Upper lobe of left lung (tissue), 6 donors: ENCODE data around the gene UGDH. TPM values are rescaled to one million over a fixed set of nuclear protein-coding genes. Genes with fewer than 3 reads are reported as not detected.

ENCODE experiments used
- ATAC-seq, 2 donors: fragments of 200-7000 bp; cut with Tn5 transposase; one replicate each; pipeline ENCODE4 v1.9.1; 2022; ENCODE audit warnings: mild to moderate bottlenecking in 2 of 2, moderate library complexity in 2 of 2; ENCODE audit not compliant: low FRiP score in 2 of 2
- DNase-seq, 2 donors: peaks; one replicate each; pipeline ENCODE4 v3.0.0-alpha.2; 2019 to 2020
- H3K27ac ChIP-seq, 4 donors: fragments of 200-600 bp; sonication (generic); one replicate each; pipeline ENCODE4 v1.5.1; 2016 to 2019
- H3K27me3 ChIP-seq, 4 donors: fragments of 200-600 bp; sonication (generic); one replicate each; pipeline ENCODE4 v1.5.1; 2017 to 2019
- H3K36me3 ChIP-seq, 4 donors: fragments of 200-600 bp; sonication (generic); one replicate each; pipeline ENCODE4 v1.5.1; 2016 to 2019
- H3K4me1 ChIP-seq, 4 donors: fragments of 200-600 bp; sonication (generic); one replicate each; pipeline ENCODE4 v1.5.1; 2018 to 2019
- H3K4me3 ChIP-seq, 4 donors: fragments of 200-600 bp; sonication (generic); one replicate each; pipeline ENCODE4 v1.5.1; 2017 to 2019; ENCODE audit warnings: mild to moderate bottlenecking in 2 of 4, moderate library complexity in 1 of 4
- H3K9me3 ChIP-seq, 4 donors: fragments of 200-600 bp; sonication (generic); one replicate each; pipeline ENCODE4 v1.5.1; 2018 to 2019
- CTCF ChIP-seq, 6 experiments: fragments of 450-650 bp in 4 of 6; fragments of 200-600 bp in 2 of 6; sonication (generic) in 2 of 6; IDR thresholded peaks; one replicate each; pipeline ENCODE4 v1.5.1; 2016 to 2019; ENCODE audit warnings: antibody characterized with exemption in 6 of 6
- EP300 ChIP-seq, 4 donors: sonication (generic); formaldehyde crosslinking; IDR thresholded peaks; one replicate each; pipeline ENCODE4 v1.5.1; 2017; ENCODE audit warnings: antibody characterized with exemption in 4 of 4, control low read depth in 2 of 4
- POLR2A ChIP-seq, 4 donors: fragments of 450-650 bp; IDR thresholded peaks; one replicate each; pipeline ENCODE4 v1.5.1; 2016 to 2017; ENCODE audit warnings: antibody characterized with exemption in 4 of 4, mild to moderate bottlenecking in 2 of 4
- POLR2AphosphoS5 ChIP-seq, 2 donors: sonication (generic); formaldehyde crosslinking; IDR thresholded peaks; one replicate each; pipeline ENCODE4 v1.5.1; 2017; ENCODE audit warnings: antibody characterized with exemption in 2 of 2
- WGBS, 2 donors: methylation state at CpG; one replicate each; pipeline ENCODE4 v1.1.5; 2017 to 2018; 5-methylcytosine and 5-hydroxymethylcytosine counted together
- total RNA-seq, 6 donors: library from RNA; depleted of rRNA in 4 of 6; stranded (reverse); fragments of >200 nt in 4 of 6; gene quantifications; one replicate each; pipeline versions ENCODE4 v1.1.0 to v1.2.1, GENCODE V29; 2016 to 2021
- donor health status: DM: no; HTN: no; CAD: no; lungs with moderate emphysema.
- donor health status: DM: no; HTN: yes; CAD: no; lungs with severe emphysema.

The UGDH gene
- total RNA-seq, 6 donors from 2014 or later, result 30.9 to 115 (median 56.9) TPM

DNA sequence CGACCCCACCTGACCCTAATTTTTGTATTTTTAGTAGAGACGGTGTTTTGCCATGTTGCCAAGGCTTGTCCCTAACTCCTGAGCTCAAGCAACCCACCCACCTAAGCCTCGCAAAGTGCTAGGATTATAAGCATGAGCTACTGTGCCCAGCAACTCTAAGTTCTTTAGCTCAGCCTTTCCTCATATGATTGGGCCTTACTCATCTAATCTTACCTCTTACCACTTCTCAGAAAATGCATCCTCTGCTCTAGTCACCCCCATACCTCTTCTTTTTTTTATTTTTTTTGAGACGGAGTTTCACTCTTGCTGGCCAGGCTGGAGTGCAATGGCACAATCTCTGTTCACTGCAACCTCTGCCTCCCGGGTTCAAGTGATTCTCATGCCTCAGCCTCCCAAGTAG is 35.6 kb upstream of the UGDH start:
- Histone ChIP-seq H3K27me3 (no peaks in the 10 kb centered on the region), H3K9me3 (no peaks in the 10 kb centered on the region), H3K27ac (no peak overlapping the region), H3K4me3 (no peak overlapping the region), H3K36me3 (peaks cover 0 to 8% (median 0%) of the 10 kb centered on the region in 4 donors), H3K4me1 (peaks cover 0 to 9% (median 0%) of the 10 kb centered on the region in 4 donors)
- TF ChIP-seq CTCF (IDR thresholded peaks at IDR 0.05) (no peak), POLR2A (IDR thresholded peaks at IDR 0.05) (no peak), EP300 (IDR thresholded peaks at IDR 0.05) (no peak), POLR2AphosphoS5 (IDR thresholded peaks at IDR 0.05) (no peak)
- DNase-seq (no peak), ATAC-seq (no peak)
- 92 to 97% methylated on average over 5 of the region's 5 CpGs for WGBS, 2 donors

DNA sequence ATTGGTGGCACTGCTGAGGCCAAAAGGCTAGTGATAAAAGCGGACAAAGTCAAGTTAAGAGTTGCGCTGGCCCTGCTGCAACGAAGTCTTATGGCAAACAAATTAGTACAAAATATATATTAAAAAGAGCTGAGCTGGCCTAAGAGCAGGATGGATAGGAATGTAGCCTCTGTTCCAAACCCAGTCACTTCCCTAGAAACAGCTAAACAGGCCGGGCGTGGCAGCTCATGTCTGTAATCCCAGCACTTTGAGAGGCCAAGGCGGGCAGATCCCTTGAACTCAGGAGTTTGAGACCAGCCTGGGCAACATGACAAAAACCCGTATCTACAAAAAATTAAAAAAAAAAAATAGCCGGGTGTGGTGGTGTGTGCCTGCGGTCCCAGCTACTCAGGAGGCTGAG is 32.4 kb upstream of the UGDH start:
- no peak for DNase-seq
- WGBS, 2 donors, result 83 to 84% methylated on average over 9 of the region's 9 CpGs

DNA sequence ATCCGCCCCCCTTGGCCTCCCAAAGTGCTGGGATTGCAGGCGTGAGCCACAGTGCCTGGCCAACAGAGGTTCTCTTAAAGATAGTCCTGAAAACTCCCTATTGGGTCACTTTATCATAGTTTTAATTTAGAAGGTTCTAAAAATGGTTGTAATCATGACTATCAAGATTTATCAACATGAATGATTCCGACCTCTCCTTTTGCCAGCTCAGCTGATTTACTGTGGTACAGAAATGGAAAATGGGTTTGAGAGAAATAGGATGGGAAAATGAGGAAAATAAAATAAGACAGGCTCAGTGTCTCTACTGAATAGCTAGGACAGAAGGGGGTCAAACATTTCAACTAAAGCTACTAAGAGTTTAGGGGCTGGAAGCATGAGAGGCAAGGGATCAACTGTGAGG is 28.2 kb upstream of the UGDH start:
- TF ChIP-seq EP300 (IDR thresholded peaks at IDR 0.05) (no peak), CTCF (IDR thresholded peaks at IDR 0.05) (no peak), POLR2AphosphoS5 (IDR thresholded peaks at IDR 0.05) (no peak), POLR2A (IDR thresholded peaks at IDR 0.05) (no peak)
- H3K4me3 ChIP-seq, result no peak overlapping the region
- H3K4me1 ChIP-seq, result peaks cover 0 to 10% (median 0%) of the 10 kb centered on the region in 4 donors
- H3K9me3 ChIP-seq, result no peaks in the 10 kb centered on the region
- H3K36me3 ChIP-seq, result peaks cover 0 to 43% (median 12%) of the 10 kb centered on the region in 4 donors
- DNase-seq (no peak), ATAC-seq (no peak)
- H3K27me3 ChIP-seq, result no peaks in the 10 kb centered on the region
- 97 to 98% methylated on average over 3 of the region's 3 CpGs for WGBS, 2 donors
- H3K27ac ChIP-seq, result no peak overlapping the region

More for the DNA sequence above, 32.4 kb upstream of the UGDH start:
- H3K4me1 ChIP-seq, result peaks cover 0 to 10% (median 0%) of the 10 kb centered on the region in 4 donors
- peak overlapping the region in 2 of 4 donors; percentile 11 to 35 for H3K27ac ChIP-seq
- ATAC-seq, result peak in 1 of 2 donors; percentile 54
- H3K27me3 ChIP-seq, result no peaks in the 10 kb centered on the region
- H3K4me3 ChIP-seq, result no peak overlapping the region
- no peaks in the 10 kb centered on the region for H3K9me3 ChIP-seq
- H3K36me3 ChIP-seq, result peaks cover 0 to 20% (median 5%) of the 10 kb centered on the region in 4 donors
- TF ChIP-seq EP300 (IDR thresholded peaks at IDR 0.05) (no peak), POLR2AphosphoS5 (IDR thresholded peaks at IDR 0.05) (no peak), CTCF (IDR thresholded peaks at IDR 0.05) (no peak)

- H3K4me1 ChIP-seq, result no peaks in the 10 kb centered on the region
- H3K9me3 ChIP-seq, result no peaks in the 10 kb centered on the region
- H3K36me3 ChIP-seq, result peaks cover 0 to 18% (median 2%) of the 10 kb centered on the region in 4 donors
- no peaks in the 10 kb centered on the region for H3K27me3 ChIP-seq
- no peak overlapping the region for H3K27ac ChIP-seq
- TF ChIP-seq CTCF (IDR thresholded peaks at IDR 0.05) (no peak), EP300 (IDR thresholded peaks at IDR 0.05) (no peak), POLR2A (IDR thresholded peaks at IDR 0.05) (no peak), POLR2AphosphoS5 (IDR thresholded peaks at IDR 0.05) (no peak)
- H3K4me3 ChIP-seq, result no peak overlapping the region
- DNase-seq (no peak), ATAC-seq (no peak)
- WGBS, 2 donors, result 81 to 91% methylated on average over 3 of the region's 3 CpGs
Measured at GRCh38 chr4:39548425-39549067, 21.3 kb upstream of the UGDH start.
